K562 (cell line): ENCODE results near the gene ADAM23.

Source experiments
- KDM4B ChIP-seq, 2 experiments: fragments of 450-650 bp in 1 of 2; sonication (generic) in 1 of 2; IDR thresholded peaks; 2 replicates each; pipeline ENCODE4 v1.6.1; 2016 to 2017; ENCODE audit warnings: borderline replicate concordance in 2 of 2, antibody characterized with exemption in 1 of 2, low read depth in 1 of 2, mild to moderate bottlenecking in 1 of 2
- SRF ChIP-seq, 2 experiments: fragments of 250-450, 450-650 bp in 1 of 2; sonication (Bioruptor Pico) in 1 of 2; sonication (generic) in 1 of 2; formaldehyde crosslinking; IDR thresholded peaks; 2 replicates each; pipeline versions ENCODE4 v1.5.0 to v1.5.1; 2020 to 2022; ENCODE audit warnings: mild to moderate bottlenecking in 1 of 2, missing genetic modification reagents in 1 of 2
- TAF9B ChIP-seq: fragments of 450-650 bp; IDR thresholded peaks from 2 replicates; pipeline ENCODE4 v1.6.1; 2018; ENCODE audit warnings: mild to moderate bottlenecking; ENCODE audit not compliant: partially characterized antibody
- ZKSCAN8 ChIP-seq: fragments of 200-800 bp; sonication (Bioruptor generic); IDR thresholded peaks from 2 replicates; pipeline ENCODE4 v1.6.1; 2016; ENCODE audit warnings: missing genetic modification characterization, missing compliant biosample characterization
- ZNF197 ChIP-seq: fragments of 200-800 bp; sonication (Bioruptor generic); IDR thresholded peaks from 2 replicates; pipeline ENCODE4 v1.6.1; 2016; ENCODE audit warnings: low read depth, missing genetic modification characterization, missing compliant biosample characterization
- ZNF280B ChIP-seq: fragments of 250-450 bp; sonication (Bioruptor Pico); IDR thresholded peaks from 2 replicates; pipeline ENCODE4 v1.5.1; 2021; ENCODE audit warnings: mild to moderate bottlenecking
- ZNF699 ChIP-seq: fragments of 250-450 bp; sonication (Bioruptor Pico); IDR thresholded peaks from 2 replicates; pipeline ENCODE4 v1.8.0; 2021; ENCODE audit warnings: mild to moderate bottlenecking, moderate library complexity; ENCODE audit not compliant: insufficient replicate concordance
- TF ChIP-seq, protein P1 (sequence below): sonication (generic); formaldehyde crosslinking; IDR thresholded peaks from 2 replicates; pipeline ENCODE4 v1.8.0; 2022; ENCODE audit warnings: missing genetic modification reagents, mild to moderate bottlenecking, borderline replicate concordance
- TF ChIP-seq, protein P2 (sequence below): sonication (generic); formaldehyde crosslinking; IDR thresholded peaks from 2 replicates; pipeline ENCODE4 v1.8.0; 2022; ENCODE audit warnings: mild to moderate bottlenecking, missing genetic modification reagents
- TF ChIP-seq, protein P3 (sequence below): fragments of 250-450 bp; sonication (Bioruptor Pico); IDR thresholded peaks from 2 replicates; pipeline ENCODE4 v1.4.0; 2020; ENCODE audit warnings: mild to moderate bottlenecking, moderate library complexity, borderline replicate concordance

DNA sequence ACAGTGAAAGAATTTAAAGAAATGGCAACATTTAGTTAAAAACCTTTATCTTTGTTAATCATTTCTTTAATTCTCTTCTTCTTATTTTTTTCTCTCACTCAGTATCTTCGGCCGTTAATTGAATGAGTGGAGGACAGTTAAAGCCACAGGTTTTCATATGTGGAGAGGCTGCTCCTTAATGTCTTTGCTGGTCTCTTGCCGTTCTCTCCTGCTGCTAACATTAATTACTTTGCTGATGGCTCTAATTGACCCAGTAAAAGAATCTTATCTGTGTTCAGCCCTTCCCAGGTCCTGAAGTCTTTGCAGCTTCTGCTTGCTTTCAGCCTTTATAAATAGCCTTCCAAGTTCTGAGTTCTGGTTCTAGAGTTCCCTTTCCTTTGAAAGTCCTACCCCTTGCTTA lies 77.1 kb downstream of the ADAM23 start:
- TF ChIP-seq, protein P1, sequence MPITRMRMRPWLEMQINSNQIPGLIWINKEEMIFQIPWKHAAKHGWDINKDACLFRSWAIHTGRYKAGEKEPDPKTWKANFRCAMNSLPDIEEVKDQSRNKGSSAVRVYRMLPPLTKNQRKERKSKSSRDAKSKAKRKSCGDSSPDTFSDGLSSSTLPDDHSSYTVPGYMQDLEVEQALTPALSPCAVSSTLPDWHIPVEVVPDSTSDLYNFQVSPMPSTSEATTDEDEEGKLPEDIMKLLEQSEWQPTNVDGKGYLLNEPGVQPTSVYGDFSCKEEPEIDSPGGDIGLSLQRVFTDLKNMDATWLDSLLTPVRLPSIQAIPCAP (CRISPR knock-in tag) = no peak
- TF ChIP-seq, protein P2, sequence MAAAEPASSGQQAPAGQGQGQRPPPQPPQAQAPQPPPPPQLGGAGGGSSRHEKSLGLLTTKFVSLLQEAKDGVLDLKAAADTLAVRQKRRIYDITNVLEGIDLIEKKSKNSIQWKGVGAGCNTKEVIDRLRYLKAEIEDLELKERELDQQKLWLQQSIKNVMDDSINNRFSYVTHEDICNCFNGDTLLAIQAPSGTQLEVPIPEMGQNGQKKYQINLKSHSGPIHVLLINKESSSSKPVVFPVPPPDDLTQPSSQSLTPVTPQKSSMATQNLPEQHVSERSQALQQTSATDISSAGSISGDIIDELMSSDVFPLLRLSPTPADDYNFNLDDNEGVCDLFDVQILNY (CRISPR knock-in tag) = no peak
- TF ChIP-seq ZNF699 (no peak), SRF (CRISPR knock-in tag; IDR thresholded peaks at IDR 0.05) (no peak), ZNF280B (CRISPR knock-in tag) (no peak), KDM4B (IDR thresholded peaks at IDR 0.05; ENCODE audit: borderline replicate concordance in 2 of 2, low read depth in 1 of 2) (no peak), ZNF197 (CRISPR knock-in tag) (no peak), TAF9B (no peak), ZKSCAN8 (CRISPR knock-in tag) (no peak)
- TF ChIP-seq, protein P3, sequence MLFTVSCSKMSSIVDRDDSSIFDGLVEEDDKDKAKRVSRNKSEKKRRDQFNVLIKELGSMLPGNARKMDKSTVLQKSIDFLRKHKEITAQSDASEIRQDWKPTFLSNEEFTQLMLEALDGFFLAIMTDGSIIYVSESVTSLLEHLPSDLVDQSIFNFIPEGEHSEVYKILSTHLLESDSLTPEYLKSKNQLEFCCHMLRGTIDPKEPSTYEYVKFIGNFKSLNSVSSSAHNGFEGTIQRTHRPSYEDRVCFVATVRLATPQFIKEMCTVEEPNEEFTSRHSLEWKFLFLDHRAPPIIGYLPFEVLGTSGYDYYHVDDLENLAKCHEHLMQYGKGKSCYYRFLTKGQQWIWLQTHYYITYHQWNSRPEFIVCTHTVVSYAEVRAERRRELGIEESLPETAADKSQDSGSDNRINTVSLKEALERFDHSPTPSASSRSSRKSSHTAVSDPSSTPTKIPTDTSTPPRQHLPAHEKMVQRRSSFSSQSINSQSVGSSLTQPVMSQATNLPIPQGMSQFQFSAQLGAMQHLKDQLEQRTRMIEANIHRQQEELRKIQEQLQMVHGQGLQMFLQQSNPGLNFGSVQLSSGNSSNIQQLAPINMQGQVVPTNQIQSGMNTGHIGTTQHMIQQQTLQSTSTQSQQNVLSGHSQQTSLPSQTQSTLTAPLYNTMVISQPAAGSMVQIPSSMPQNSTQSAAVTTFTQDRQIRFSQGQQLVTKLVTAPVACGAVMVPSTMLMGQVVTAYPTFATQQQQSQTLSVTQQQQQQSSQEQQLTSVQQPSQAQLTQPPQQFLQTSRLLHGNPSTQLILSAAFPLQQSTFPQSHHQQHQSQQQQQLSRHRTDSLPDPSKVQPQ = no peak
